DND-41 (cell line): ENCODE data around the gene ATG13.

Experiments used
- EZH2 ChIP-seq: IDR thresholded peaks from 3 replicates; pipeline ENCODE4 v1.6.1; 2012; ENCODE audit warnings: borderline replicate concordance, low read depth, mild to moderate bottlenecking, moderate library complexity, low read length, inconsistent platforms; ENCODE audit not compliant: severe bottlenecking
- TF ChIP-seq, protein P1 (sequence below): IDR thresholded peaks from 2 replicates; pipeline ENCODE4 v1.5.1; 2012; ENCODE audit warnings: borderline replicate concordance, low read length, moderate library complexity, mild to moderate bottlenecking; ENCODE audit not compliant: poor library complexity, severe bottlenecking; ENCODE audit errors: extremely low read depth

DNA sequence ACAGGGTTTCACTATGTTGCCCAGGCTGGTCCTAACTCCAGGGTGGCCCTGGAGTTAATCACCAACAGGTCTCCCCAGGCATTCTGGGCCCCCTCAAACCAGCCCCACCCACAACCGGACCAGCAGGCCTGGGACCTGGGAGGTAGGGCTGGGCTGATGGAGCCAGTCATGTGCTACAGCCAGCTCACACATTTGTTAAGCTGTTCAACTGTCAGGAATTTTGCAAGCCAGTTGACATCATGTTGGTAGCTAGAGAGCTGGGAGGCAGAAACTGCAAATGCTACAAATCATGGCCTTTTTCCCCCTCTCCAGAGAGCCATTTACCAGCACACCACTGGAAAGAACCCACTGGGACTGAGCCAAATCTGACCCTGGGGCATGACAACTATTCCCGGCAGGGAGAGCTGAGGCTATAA, 76.3 kb downstream of the ATG13 start:
- TF ChIP-seq, protein P1, sequence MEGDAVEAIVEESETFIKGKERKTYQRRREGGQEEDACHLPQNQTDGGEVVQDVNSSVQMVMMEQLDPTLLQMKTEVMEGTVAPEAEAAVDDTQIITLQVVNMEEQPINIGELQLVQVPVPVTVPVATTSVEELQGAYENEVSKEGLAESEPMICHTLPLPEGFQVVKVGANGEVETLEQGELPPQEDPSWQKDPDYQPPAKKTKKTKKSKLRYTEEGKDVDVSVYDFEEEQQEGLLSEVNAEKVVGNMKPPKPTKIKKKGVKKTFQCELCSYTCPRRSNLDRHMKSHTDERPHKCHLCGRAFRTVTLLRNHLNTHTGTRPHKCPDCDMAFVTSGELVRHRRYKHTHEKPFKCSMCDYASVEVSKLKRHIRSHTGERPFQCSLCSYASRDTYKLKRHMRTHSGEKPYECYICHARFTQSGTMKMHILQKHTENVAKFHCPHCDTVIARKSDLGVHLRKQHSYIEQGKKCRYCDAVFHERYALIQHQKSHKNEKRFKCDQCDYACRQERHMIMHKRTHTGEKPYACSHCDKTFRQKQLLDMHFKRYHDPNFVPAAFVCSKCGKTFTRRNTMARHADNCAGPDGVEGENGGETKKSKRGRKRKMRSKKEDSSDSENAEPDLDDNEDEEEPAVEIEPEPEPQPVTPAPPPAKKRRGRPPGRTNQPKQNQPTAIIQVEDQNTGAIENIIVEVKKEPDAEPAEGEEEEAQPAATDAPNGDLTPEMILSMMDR = no peak
- no peak for TF ChIP-seq EZH2
